Measurements from ENCODE around the gene NMB.

The NMB gene

GRCh38 chr15:84620626-84621025, 37.4 kb downstream of the NMB start:
- in situ Hi-C loops (cut with HindIII; ENCODE audit: low sequenced_read_pairs) = no loop called here

GRCh38 chr15:84616235-84616634, 41.8 kb downstream of the NMB start:
- in situ Hi-C loops (cut with HindIII; ENCODE audit: low sequenced_read_pairs) = no loop called here

- in situ Hi-C loops (cut with HindIII; ENCODE audit: low sequenced_read_pairs) = no loop called here
Measured at GRCh38 chr15:84611631-84612030, 46.4 kb downstream of the NMB start.

- in situ Hi-C loops (cut with HindIII; ENCODE audit: low sequenced_read_pairs) = no loop called here
Measured at GRCh38 chr15:84609818-84610525, 48.0 kb downstream of the NMB start.

- in situ Hi-C loops (cut with HindIII; ENCODE audit: low sequenced_read_pairs) = no loop called here
Measured at GRCh38 chr15:84608707-84609284, 49.2 kb downstream of the NMB start.

- in situ Hi-C loops (cut with HindIII; ENCODE audit: low sequenced_read_pairs) = no loop called here
Measured at GRCh38 chr15:84606653-84607120, 51.3 kb downstream of the NMB start.

- in situ Hi-C loops (cut with HindIII; ENCODE audit: low sequenced_read_pairs) = no loop called here
Measured at GRCh38 chr15:84605554-84605882, 52.5 kb downstream of the NMB start.
